ENCODE measurements around the gene URGCP. TPM values are rescaled to one million over a fixed set of nuclear protein-coding genes. Genes with fewer than 3 reads are reported as not detected.

URGCP gene
- total RNA-seq, 1 donor from 2014 or later: 28.2 TPM

DNA sequence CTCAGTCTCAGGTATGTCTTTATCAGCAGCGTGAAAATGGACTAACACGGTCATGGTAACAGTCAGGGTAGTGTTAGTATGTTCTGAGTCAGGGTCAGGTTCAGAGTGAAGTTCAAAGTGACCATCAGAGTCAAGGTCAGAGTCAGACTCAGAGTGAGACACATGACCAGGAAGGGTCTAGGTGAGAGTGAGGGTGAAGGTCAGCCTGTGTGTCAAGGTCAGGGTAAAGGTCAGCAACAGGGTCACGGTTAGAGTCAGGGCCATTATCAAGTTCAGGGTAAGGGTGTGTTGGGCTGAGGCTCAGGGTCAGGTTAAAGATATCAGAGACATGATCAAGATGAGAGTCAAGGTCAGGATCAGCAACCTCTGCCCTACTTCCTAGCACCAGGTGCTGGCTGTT, 41.1 kb downstream of the URGCP start:
- TF ChIP-seq, protein P1, sequence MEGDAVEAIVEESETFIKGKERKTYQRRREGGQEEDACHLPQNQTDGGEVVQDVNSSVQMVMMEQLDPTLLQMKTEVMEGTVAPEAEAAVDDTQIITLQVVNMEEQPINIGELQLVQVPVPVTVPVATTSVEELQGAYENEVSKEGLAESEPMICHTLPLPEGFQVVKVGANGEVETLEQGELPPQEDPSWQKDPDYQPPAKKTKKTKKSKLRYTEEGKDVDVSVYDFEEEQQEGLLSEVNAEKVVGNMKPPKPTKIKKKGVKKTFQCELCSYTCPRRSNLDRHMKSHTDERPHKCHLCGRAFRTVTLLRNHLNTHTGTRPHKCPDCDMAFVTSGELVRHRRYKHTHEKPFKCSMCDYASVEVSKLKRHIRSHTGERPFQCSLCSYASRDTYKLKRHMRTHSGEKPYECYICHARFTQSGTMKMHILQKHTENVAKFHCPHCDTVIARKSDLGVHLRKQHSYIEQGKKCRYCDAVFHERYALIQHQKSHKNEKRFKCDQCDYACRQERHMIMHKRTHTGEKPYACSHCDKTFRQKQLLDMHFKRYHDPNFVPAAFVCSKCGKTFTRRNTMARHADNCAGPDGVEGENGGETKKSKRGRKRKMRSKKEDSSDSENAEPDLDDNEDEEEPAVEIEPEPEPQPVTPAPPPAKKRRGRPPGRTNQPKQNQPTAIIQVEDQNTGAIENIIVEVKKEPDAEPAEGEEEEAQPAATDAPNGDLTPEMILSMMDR (conservative IDR thresholded peaks at IDR 0.05): no peak
- Mint-ChIP-seq H3K4me3 (peak overlapping the region; percentile 7), H3K4me1 (ENCODE audit: unreplicated experiment) (peaks cover 11% of the 10 kb centered on the region), H3K27ac (peak overlapping the region; percentile 32), H3K36me3 (peaks cover 9% of the 10 kb centered on the region), H3K27me3 (peaks cover 5% of the 10 kb centered on the region), H3K9me3 (no peaks in the 10 kb centered on the region)
- no peak for DNase-seq (ENCODE audit: extremely low spot score, unreplicated experiment)

DNA sequence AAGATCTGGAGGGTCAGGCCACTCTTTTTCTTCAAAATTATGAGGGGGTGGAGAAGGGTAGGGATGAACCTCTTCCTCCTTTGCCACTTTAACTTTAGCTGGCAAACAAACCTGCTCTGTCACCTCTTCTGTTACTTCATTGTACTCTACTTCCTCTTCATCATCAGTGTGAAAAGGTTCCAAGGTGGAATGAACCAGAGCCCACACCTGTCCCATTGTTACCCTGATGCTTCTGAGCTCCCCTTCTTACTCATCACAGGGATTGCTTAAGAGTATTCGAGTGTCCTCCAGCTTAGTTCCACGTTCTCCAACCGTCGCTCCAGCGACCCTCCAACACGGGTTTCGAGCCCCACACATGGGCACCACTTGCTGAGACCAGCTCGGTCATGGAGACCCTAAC, 42.3 kb downstream of the URGCP start:
- Mint-ChIP-seq H3K27ac (no peak overlapping the region), H3K27me3 (peaks cover 5% of the 10 kb centered on the region), H3K9me3 (no peaks in the 10 kb centered on the region), H3K4me3 (no peak overlapping the region), H3K36me3 (peaks cover 9% of the 10 kb centered on the region), H3K4me1 (ENCODE audit: unreplicated experiment) (peaks cover 5% of the 10 kb centered on the region)
- TF ChIP-seq, protein P1 (conservative IDR thresholded peaks at IDR 0.05): no peak
- no peak for DNase-seq (ENCODE audit: extremely low spot score, unreplicated experiment)

DNA sequence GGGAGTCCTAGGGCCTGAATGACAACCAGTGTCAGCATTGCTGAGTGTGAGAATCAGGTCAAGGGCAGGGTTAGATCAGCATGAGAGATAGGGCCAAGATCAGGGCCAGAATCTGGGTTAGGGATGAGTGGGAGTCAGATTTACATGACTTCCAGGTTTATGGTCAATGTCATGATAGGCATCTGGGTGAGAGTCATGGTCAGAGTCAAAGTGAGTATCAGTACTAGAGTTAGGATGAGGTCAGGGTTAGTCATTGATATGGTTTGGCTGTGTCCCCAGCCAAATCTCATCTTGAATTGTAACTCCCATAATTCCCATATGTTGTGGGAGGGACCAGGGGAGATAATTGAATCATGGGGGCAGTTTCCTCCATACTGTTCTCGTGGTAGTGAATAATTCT, 49.4 kb downstream of the URGCP start:
- Mint-ChIP-seq H3K36me3 (no peaks in the 10 kb centered on the region), H3K4me3 (no peak overlapping the region), H3K4me1 (ENCODE audit: unreplicated experiment) (no peaks in the 10 kb centered on the region), H3K9me3 (no peaks in the 10 kb centered on the region), H3K27me3 (peaks cover 3% of the 10 kb centered on the region), H3K27ac (no peak overlapping the region)
- TF ChIP-seq, protein P1 (conservative IDR thresholded peaks at IDR 0.05): no peak
- no peak for DNase-seq (ENCODE audit: extremely low spot score, unreplicated experiment)

DNA sequence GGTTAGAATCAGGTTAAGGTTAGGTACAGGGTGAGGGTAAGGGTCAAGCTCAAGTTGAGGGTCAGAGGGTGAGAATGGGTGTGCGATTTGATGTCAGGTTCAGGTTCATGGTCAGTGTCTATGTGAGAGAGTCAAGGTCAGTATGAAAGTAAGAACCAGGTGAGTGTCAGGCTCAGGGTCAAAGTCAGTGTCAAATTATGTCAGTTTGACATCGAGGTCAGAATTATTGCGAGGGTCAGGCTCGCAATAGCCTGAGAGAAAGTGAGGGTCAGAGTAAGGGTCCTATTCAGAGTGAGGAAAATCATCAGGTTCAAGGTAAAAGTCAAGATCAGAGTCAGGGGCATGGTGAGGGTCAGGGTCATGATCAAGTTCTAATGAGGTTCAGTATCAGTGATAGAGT, 50.1 kb downstream of the URGCP start:
- Mint-ChIP-seq H3K9me3 (no peaks in the 10 kb centered on the region), H3K36me3 (no peaks in the 10 kb centered on the region), H3K27ac (no peak overlapping the region), H3K4me1 (ENCODE audit: unreplicated experiment) (no peaks in the 10 kb centered on the region), H3K27me3 (peaks cover 3% of the 10 kb centered on the region), H3K4me3 (no peak overlapping the region)
- no peak for DNase-seq (ENCODE audit: extremely low spot score, unreplicated experiment)
- TF ChIP-seq, protein P1 (conservative IDR thresholded peaks at IDR 0.05): no peak

DNA sequence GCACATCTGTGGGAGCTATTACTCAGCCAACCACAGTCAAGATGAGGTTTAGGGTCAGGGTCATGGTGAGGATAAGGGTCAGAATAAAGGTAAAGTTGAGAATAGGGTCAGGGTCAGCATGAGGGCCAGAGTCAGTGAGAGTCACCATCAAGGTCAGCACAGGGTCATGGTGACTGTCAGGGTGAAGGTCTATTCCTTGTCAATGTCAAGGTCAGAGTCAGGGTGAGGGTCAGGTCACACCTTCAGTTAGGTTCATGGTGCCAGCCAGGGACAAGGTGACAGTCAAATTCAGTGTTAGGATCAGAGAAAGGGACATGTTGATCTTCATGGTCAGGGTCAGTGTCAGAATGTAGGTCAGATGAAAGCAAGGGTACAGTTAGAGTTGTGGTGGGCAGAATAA, 51.2 kb downstream of the URGCP start:
- Mint-ChIP-seq H3K4me3 (no peak overlapping the region), H3K36me3 (no peaks in the 10 kb centered on the region), H3K9me3 (no peaks in the 10 kb centered on the region), H3K27ac (no peak overlapping the region), H3K27me3 (no peaks in the 10 kb centered on the region), H3K4me1 (ENCODE audit: unreplicated experiment) (no peaks in the 10 kb centered on the region)
- TF ChIP-seq, protein P1 (conservative IDR thresholded peaks at IDR 0.05): no peak
- DNase-seq (ENCODE audit: extremely low spot score, unreplicated experiment): no peak

DNA sequence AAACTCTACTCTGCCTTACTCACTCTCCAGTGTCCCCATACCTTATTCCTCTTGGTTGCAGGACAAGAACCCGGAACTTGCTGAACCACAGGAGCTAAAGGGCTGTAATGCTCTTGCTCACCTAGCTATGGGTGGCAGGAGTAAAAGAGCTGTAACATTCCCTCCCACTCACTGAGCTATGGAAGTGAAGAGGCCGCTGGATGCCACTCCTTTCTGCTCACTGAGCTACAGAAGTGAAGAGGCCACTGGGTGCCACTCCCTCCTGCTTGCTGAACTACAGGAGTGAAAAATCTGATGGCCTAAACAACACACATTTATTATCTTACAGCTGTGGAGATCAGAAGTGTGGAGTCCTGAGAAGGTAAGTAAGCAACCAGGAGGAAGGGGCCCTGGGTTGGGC, 54.6 kb downstream of the URGCP start:
- Mint-ChIP-seq H3K4me3 (no peak overlapping the region), H3K27me3 (no peaks in the 10 kb centered on the region), H3K4me1 (ENCODE audit: unreplicated experiment) (no peaks in the 10 kb centered on the region), H3K27ac (no peak overlapping the region), H3K9me3 (no peaks in the 10 kb centered on the region), H3K36me3 (no peaks in the 10 kb centered on the region)
- TF ChIP-seq, protein P1 (conservative IDR thresholded peaks at IDR 0.05): no peak
- DNase-seq (ENCODE audit: extremely low spot score, unreplicated experiment): no peak

Measured in type B pancreatic cell (in vitro differentiated cells).